HG02642 (cell line): Measurements from ENCODE around the gene CEP85.
"Not testable (repeated sequence)": the region's sequence is repeated elsewhere in the genome, so short reads cannot be mapped to it uniquely, and the experiment has no call there.

ENCODE experiments used
- ATAC-seq: cut with Tn5 transposase; IDR thresholded peaks from one replicate; pipeline ENCODE4 v1.9.1; 2021; ENCODE audit warnings: mild to moderate bottlenecking; ENCODE audit not compliant: unreplicated experiment, poor library complexity

The CEP85 gene

GRCh38 chr1:26287033-26287711 lies 53.2 kb downstream of the CEP85 start:
- ATAC-seq: peak; percentile 41

GRCh38 chr1:26287811-26288210 lies 53.8 kb downstream of the CEP85 start:
- no peak for ATAC-seq

GRCh38 chr1:26288311-26288941 lies 54.4 kb downstream of the CEP85 start:
- ATAC-seq: no peak

GRCh38 chr1:26289158-26290059 lies 55.4 kb downstream of the CEP85 start:
- ATAC-seq: no peak

GRCh38 chr1:26290122-26290881 lies 56.3 kb downstream of the CEP85 start:
- no peak for ATAC-seq

GRCh38 chr1:26290882-26291261 lies 56.9 kb downstream of the CEP85 start:
- ATAC-seq: no peak

- ATAC-seq: no peak
Measured at GRCh38 chr1:26291433-26291832, 57.4 kb downstream of the CEP85 start.

- no peak for ATAC-seq
Measured at GRCh38 chr1:26291939-26292338, 57.9 kb downstream of the CEP85 start.

GRCh38 chr1:26292735-26293134 lies 58.7 kb downstream of the CEP85 start:
- not testable (repeated sequence) for ATAC-seq

- no peak for ATAC-seq
Measured at GRCh38 chr1:26293911-26294463, 60.0 kb downstream of the CEP85 start.

GRCh38 chr1:26295194-26296138 lies 61.5 kb downstream of the CEP85 start:
- ATAC-seq: no peak

- ATAC-seq: no peak
Measured at GRCh38 chr1:26296340-26297056, 62.5 kb downstream of the CEP85 start.

- no peak for ATAC-seq
Measured at GRCh38 chr1:26297057-26297790, 63.2 kb downstream of the CEP85 start.

GRCh38 chr1:26297791-26298124 lies 63.8 kb downstream of the CEP85 start:
- ATAC-seq: no peak

- no peak for ATAC-seq
Measured at GRCh38 chr1:26300578-26301275, 66.7 kb downstream of the CEP85 start.

GRCh38 chr1:26302733-26303405 lies 68.9 kb downstream of the CEP85 start:
- ATAC-seq: no peak
